Measurements from ENCODE around the gene CYP2C18. TPM values are rescaled to one million over a fixed set of nuclear protein-coding genes. Genes with fewer than 3 reads are reported as not detected.

The CYP2C18 gene
- total and polyA plus RNA-seq, 2 of the 13 experiments (the other 11 are each of a cell fraction or from before 2014, with no cell fraction given), result 0.07 TPM; not detected in 1

DNA sequence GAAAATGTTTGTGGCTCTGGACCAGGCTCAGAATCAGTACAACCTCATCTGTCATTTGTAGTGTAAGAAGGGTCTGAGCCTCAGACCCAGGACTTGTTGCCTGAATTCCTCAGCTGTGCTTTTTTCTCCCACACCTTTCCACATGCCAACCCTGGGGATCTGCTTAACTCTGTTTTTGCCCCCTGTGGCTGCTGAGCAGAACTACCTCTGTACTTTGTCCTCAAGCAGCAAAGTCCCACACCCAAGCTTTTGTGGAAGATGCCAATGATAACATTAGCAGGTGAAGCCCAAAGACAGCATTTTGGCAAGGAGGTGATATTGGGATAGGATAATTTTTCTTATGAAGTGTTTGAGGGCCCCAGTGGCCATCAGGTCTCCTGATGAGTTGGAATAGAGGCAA lies 5.8 kb upstream of the CYP2C18 start (continued):
- TF ChIP-seq, protein P1, sequence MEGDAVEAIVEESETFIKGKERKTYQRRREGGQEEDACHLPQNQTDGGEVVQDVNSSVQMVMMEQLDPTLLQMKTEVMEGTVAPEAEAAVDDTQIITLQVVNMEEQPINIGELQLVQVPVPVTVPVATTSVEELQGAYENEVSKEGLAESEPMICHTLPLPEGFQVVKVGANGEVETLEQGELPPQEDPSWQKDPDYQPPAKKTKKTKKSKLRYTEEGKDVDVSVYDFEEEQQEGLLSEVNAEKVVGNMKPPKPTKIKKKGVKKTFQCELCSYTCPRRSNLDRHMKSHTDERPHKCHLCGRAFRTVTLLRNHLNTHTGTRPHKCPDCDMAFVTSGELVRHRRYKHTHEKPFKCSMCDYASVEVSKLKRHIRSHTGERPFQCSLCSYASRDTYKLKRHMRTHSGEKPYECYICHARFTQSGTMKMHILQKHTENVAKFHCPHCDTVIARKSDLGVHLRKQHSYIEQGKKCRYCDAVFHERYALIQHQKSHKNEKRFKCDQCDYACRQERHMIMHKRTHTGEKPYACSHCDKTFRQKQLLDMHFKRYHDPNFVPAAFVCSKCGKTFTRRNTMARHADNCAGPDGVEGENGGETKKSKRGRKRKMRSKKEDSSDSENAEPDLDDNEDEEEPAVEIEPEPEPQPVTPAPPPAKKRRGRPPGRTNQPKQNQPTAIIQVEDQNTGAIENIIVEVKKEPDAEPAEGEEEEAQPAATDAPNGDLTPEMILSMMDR (CRISPR knock-in tag; IDR thresholded peaks at IDR 0.05), result peak; percentile 49
- TF ChIP-seq ZBTB20 (CRISPR knock-in tag; IDR thresholded peaks at IDR 0.05; ENCODE audit: borderline replicate concordance, low read depth) (no peak), XRCC5 (optimal IDR thresholded peaks at IDR 0.05; ENCODE audit: low read length) (peak; percentile 13), ZNF552 (CRISPR knock-in tag; IDR thresholded peaks at IDR 0.05; ENCODE audit: borderline replicate concordance) (no peak), STAG1 (CRISPR knock-in tag; IDR thresholded peaks at IDR 0.05) (peak; percentile 8; the same call in 1 of the 2 replicates), ZMYM4 (CRISPR knock-in tag; IDR thresholded peaks at IDR 0.05) (peak; percentile 44; the same call in 1 of the 2 replicates)
- TF ChIP-seq, protein P2, sequence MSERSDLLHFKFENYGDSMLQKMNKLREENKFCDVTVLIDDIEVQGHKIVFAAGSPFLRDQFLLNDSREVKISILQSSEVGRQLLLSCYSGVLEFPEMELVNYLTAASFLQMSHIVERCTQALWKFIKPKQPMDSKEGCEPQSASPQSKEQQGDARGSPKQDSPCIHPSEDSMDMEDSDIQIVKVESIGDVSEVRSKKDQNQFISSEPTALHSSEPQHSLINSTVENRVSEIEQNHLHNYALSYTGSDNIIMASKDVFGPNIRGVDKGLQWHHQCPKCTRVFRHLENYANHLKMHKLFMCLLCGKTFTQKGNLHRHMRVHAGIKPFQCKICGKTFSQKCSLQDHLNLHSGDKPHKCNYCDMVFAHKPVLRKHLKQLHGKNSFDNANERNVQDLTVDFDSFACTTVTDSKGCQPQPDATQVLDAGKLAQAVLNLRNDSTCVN (CRISPR knock-in tag; IDR thresholded peaks at IDR 0.05; ENCODE audit: borderline replicate concordance), result no peak

DNA sequence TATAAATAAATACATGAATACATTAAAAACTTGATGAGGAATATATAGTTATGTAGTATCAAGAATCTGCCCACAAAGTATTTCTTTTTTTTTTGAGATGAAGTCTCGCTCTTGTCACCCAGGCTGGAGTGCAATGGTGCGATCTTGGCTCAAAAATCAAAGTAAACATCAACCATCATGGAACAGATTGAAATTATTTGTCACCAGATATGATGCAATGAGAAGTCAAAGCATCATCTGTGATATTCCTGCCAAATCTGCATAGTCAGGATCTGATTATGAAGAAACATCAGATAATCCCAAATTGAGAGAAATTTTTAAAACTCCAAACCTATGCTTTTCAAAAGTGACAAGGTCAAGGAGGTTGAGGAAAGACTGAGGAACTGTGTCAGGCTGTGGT lies 5.1 kb upstream of the CYP2C18 start:
- Histone ChIP-seq H3K79me2 (ENCODE audit: insufficient read depth, low read length) (no peaks in the 10 kb centered on the region), H3K9ac (ENCODE audit: insufficient read depth, low read depth, low read length) (no peak overlapping the region), H3K4me1 (ENCODE audit: insufficient read depth, low read length) (peaks cover 42% of the 10 kb centered on the region), H3K4me3 (replicated peaks in 1 of 3; ENCODE audit: insufficient read depth in 1 of 3, low read depth in 2 of 3, low read length in 3 of 3) (no peak overlapping the region), H3K4me2 (ENCODE audit: low read depth, low read length) (no peak overlapping the region), H3K27ac (ENCODE audit: extremely low read length, insufficient read depth, low read length) (no peak overlapping the region), H3K27me3 (ENCODE audit: control insufficient read depth in 1 of 2, insufficient read depth in 2 of 2, low read length in 2 of 2) (no peaks in the 10 kb centered on the region), H3K9me3 (ENCODE audit: low read length) (no peaks in the 10 kb centered on the region), H3K36me3 (replicated peaks in 1 of 2; ENCODE audit: control insufficient read depth in 1 of 2, insufficient read depth in 2 of 2, low read length in 2 of 2) (no peaks in the 10 kb centered on the region), H2AFZ (ENCODE audit: low read length) (no peak overlapping the region), H4K20me1 (ENCODE audit: insufficient read depth, low read length) (no peaks in the 10 kb centered on the region)
- TF ChIP-seq, protein P3, sequence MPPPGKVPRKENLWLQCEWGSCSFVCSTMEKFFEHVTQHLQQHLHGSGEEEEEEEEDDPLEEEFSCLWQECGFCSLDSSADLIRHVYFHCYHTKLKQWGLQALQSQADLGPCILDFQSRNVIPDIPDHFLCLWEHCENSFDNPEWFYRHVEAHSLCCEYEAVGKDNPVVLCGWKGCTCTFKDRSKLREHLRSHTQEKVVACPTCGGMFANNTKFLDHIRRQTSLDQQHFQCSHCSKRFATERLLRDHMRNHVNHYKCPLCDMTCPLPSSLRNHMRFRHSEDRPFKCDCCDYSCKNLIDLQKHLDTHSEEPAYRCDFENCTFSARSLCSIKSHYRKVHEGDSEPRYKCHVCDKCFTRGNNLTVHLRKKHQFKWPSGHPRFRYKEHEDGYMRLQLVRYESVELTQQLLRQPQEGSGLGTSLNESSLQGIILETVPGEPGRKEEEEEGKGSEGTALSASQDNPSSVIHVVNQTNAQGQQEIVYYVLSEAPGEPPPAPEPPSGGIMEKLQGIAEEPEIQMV (CRISPR knock-in tag; IDR thresholded peaks at IDR 0.05; ENCODE audit: low read depth), result no peak
- no peak for TF ChIP-seq ZNF747 (CRISPR knock-in tag; IDR thresholded peaks at IDR 0.05; ENCODE audit: borderline replicate concordance)
- TF ChIP-seq, protein P4, sequence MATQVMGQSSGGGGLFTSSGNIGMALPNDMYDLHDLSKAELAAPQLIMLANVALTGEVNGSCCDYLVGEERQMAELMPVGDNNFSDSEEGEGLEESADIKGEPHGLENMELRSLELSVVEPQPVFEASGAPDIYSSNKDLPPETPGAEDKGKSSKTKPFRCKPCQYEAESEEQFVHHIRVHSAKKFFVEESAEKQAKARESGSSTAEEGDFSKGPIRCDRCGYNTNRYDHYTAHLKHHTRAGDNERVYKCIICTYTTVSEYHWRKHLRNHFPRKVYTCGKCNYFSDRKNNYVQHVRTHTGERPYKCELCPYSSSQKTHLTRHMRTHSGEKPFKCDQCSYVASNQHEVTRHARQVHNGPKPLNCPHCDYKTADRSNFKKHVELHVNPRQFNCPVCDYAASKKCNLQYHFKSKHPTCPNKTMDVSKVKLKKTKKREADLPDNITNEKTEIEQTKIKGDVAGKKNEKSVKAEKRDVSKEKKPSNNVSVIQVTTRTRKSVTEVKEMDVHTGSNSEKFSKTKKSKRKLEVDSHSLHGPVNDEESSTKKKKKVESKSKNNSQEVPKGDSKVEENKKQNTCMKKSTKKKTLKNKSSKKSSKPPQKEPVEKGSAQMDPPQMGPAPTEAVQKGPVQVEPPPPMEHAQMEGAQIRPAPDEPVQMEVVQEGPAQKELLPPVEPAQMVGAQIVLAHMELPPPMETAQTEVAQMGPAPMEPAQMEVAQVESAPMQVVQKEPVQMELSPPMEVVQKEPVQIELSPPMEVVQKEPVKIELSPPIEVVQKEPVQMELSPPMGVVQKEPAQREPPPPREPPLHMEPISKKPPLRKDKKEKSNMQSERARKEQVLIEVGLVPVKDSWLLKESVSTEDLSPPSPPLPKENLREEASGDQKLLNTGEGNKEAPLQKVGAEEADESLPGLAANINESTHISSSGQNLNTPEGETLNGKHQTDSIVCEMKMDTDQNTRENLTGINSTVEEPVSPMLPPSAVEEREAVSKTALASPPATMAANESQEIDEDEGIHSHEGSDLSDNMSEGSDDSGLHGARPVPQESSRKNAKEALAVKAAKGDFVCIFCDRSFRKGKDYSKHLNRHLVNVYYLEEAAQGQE (IDR thresholded peaks at IDR 0.05; ENCODE audit: borderline replicate concordance in 1 of 2, low read depth in 1 of 2, low read length in 2 of 2), result no peak
- TF ChIP-seq CEBPB (IDR thresholded peaks at IDR 0.05; ENCODE audit: borderline replicate concordance, low read depth, low read length), result peak; percentile 23; the same call in 1 of the 2 replicates
- intact Hi-C loops (cut with micrococcal nuclease; ENCODE audit: unreplicated experiment) (no loop called here), in situ Hi-C loops (cut with HindIII; ENCODE audit: extremely low pct_ligation_motif_present, low pct_unique_long_range_greater_than_20kb) (no loop called here)
- no peak for FAIRE-seq
- ChIA-PET POLR2A (no interaction called here), CTCF (ENCODE audit: low intra/inter-chr PET ratio, low total read pairs) (no interaction called here)
- no peak for ATAC-seq
- 94% methylated on average over 2 of the region's 2 CpGs for WGBS (ENCODE audit: low lambda C conversion rate)
- no peak for DNase-seq (ENCODE audit: low spot score)
- no TSS peak for BruUV-seq (replicated peaks)
